GM21529 (cell line): ENCODE results near the gene ACTA1.
A peak's percentile ranks its signal among the peaks of the same experiment; 100 is the strongest.
"Not testable (repeated sequence)": the region's sequence is repeated elsewhere in the genome, so short reads cannot be mapped to it uniquely, and the experiment has no call there.

Source experiments
- ATAC-seq: cut with Tn5 transposase; IDR thresholded peaks from one replicate; pipeline ENCODE4 v1.9.1; 2021; ENCODE audit not compliant: unreplicated experiment

Gene ACTA1

DNA sequence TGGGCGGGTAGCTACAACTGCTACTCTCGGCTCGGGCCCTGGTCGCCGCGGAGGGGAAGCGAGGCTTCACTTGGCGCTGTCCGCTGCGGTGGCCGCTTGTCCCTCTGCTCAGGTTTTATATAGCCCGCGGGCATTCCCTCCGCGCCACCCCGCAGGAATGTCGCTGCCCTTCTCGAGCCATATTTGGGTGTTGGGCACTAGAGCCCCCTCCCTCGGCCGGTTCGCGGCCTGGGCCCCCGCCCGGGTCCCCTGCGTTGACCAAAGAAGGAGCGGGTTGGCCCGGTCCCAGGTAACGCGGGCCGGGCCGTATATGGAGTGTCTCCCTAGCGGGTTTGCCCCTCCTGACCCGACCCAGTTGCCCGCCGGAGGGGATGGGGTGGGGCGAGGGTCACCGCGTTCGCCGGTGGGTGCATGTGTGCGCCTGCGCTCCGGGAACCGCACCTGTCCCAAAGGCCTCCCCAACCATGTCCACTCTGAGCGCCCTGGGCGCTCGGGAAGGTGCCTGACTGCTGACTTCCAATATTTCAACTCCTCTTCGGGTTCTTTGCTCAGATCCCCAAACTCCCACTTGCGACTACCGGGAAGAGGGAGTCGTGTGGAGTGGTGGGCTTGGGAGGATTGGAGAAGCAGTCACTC is at the start of gene ACTA1:
Gene ACTA1, minus strand, starts transcription at position 90 of the 636 bp plus-strand sequence. CDS start 979 bp downstream, outside the sequence.
- ATAC-seq: no peak

DNA sequence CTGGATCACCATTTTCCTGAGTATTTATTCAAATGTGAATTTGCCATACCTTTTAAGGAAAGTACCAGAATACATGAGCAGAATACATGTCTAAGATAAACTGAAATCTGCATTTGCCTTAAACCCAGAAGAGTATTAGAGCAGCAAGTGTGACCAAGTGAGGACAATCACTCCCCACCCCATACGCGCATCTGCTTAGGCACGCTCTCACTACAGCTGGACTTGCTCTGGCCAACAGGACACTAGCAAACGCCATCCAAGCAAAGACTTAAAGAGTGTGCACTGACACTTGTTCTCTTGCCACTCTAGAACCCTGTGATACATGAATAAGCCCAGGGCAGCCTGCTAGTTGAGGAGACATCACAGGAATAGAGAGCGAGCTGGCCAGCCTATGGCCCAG is 48.6 kb upstream of the ACTA1 start:
- no peak for ATAC-seq

DNA sequence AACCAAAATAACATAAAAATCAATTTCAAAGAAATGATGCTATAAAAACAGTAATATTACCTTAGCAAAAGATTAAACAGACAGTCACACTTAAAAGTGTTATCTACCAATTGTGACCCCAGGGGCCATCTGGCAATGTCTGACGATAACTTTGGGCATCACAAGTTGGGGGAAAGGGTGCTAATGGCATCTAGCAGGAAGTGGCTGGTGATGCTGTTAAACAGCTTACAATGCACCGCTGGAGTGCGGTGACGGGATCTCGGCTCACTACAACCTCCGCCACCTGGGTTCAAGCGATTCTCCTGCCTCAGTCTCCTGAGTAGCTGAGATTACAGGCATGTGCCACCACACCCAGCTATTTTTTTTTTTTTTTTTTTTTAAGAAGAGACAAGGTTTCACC is 46.6 kb upstream of the ACTA1 start:
- ATAC-seq: no peak

DNA sequence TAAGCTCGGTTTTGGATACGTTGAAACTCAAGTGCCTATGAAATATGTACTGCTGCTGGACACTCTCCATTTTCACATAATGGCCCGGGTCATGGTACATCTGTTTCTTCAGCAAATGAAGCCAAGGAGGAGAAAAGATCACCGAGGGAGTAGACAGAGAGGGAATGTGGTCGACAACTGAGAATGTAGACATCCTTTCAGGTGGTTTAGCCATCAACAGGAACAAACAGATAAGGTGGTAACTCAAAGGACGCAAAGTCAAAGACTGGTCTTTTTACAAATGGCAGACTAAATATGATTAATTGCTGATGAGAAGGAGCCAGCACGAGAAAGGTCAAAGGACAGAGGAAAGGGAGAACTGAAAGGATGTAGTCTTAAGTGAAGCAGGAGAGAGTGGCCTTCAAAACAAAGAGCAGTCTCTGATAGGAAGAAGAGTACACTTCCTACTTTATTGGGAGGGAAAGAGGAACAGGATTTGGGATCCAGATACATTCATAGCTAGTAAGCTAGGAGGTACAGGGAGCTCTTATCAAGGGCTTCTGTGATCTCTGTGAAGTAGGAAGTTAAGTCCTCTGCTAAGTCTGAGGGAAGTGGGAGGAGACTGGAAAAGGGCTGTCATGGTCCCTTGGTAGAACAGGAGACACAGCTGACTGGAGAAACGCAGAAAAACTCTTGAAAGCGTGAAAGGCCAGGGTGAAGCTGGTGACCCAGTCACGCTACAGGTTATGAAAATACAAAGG is 45.9 kb upstream of the ACTA1 start:
- peak; percentile 79 for ATAC-seq

DNA sequence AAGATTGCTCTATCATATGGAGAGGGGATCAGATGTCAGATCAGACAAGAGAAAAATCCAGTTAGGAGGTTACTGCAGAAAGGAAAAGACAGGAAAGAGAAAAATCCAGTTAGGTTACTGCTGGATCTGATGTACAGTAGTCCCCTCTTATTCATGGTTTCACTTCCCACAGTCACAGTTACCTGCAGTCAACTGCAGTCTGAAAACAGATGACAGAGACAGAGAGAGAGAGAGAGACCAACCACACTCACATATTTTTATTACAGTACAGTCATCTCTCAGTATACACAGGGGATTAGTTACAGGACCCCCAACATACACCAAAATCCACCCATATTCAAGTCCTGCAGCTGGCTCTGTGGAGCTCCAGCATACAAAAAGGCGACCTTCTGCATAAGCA is 45.0 kb upstream of the ACTA1 start:
- ATAC-seq: peak; percentile 62

DNA sequence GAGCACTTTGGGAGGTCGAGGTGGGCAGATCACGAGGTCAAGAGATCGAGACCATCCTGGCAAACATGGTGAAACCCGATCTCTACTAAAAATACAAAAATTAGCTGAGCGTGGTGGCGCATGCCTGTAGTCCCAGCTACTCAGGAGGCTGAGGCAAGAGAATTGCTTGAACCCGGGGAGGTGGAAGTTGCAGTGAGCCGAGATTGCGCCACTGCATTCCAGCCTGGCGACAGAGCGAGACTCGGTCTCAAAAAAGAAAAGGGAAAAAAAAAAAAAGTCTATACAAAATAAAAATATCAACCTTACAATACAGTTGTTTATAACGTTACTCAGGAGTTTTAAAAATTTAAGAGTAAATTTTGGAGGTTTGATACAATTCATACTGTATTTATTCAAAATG is 42.0 kb upstream of the ACTA1 start:
- ATAC-seq: not testable (repeated sequence)

DNA sequence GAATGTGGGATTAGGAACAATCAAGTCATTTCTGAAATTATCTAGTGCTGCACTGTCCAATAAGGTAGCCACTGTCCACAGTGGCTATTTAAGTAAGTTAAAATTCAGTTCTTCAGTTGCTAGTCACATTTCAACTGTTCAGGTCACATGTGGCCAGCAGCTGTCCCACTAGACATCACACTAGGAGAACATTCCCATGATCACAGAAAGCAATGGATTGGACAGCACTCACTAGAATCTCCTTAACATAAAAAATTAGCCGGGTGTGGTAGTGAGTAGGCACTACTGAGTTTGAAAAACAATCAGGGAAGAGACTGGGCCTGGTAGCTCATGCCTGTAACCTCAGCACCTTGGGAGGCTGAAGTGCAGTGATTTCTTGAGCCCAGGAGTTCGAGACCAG is 40.6 kb upstream of the ACTA1 start:
- ATAC-seq: no peak

DNA sequence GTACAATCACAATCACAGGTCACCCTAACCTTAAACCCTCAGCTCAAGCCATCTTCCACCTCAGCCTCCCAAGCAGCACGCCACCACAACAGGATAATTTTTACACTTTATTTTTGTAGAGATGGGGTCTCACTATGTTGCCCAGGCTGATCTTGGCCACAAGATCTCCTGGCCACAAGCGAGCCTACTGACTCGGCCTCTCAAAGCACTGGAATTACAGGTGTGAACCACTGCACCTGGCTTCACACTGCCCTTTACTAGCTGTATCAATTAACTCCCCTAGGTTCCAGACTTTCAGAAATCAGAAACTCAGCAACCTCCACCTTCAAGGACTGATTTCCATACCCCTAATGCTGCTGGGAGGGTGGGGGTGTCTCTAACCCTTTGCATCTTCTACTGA is 37.3 kb upstream of the ACTA1 start:
- no peak for ATAC-seq

DNA sequence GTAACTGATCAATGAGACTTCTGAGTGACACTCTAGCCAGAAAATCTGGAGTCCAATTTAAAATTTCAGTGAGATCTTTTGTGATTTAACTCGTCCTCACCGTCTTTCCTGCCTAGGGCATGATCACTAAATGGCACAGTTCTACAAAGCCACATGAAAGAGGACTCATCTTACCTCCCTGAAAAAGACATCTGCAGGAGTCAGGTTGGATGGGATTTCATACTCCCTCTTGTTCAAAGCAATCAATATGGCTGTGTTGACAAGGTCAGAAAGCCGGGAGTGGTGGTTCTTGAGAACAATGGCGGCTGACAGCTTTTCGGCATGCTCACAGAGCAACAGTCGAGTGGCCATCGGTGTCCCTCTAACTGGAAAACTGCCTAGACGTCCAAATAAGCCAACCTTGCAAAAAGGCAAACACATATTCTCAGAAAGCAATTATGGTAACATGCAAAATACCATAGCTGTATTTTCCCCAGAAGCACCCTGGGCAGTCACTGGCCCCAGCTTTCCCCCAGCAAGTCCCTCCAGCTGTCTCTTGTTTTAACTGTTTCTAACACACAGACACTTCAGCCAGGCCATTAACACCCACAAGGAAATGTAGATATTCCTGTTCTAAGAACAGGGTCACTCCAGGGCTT is 36.6 kb upstream of the ACTA1 start:
- no peak for ATAC-seq

DNA sequence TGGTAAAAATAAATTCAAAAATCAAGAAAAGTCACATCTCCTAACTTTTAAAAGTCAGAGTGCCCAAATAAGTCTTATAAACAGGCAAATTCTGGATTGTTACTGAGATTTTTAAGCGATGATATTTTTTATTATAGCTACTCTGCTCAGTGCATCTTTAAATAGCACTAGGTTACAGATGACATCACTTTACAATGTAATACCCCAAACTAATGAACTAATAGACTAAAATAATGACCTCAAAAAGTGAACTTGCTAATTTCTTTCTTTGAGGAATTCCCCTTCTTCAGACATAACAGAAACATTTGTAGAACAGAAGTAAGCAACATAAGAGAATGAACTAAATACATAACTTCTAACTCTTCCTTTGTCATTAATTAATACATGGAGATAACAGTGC is 33.0 kb upstream of the ACTA1 start:
- ATAC-seq: no peak

DNA sequence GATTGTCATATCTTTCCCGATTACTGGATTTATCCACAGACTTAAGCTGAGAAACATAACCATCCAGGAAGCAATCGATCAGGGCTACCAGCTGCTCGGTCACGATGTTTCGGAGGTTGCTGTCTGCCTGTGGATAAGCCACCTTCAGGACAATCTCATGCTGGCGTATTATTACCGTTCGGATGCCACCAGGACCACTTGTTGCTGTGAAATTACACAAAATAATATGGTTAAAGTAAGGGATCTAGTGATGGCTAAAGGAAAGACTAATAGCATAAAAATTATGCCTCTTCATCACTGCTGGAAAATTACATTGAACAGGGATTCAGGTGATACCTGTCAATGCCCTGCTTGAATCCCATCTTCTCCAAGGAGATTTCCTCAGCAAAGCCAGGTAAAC is 30.8 kb upstream of the ACTA1 start:
- ATAC-seq: no peak

DNA sequence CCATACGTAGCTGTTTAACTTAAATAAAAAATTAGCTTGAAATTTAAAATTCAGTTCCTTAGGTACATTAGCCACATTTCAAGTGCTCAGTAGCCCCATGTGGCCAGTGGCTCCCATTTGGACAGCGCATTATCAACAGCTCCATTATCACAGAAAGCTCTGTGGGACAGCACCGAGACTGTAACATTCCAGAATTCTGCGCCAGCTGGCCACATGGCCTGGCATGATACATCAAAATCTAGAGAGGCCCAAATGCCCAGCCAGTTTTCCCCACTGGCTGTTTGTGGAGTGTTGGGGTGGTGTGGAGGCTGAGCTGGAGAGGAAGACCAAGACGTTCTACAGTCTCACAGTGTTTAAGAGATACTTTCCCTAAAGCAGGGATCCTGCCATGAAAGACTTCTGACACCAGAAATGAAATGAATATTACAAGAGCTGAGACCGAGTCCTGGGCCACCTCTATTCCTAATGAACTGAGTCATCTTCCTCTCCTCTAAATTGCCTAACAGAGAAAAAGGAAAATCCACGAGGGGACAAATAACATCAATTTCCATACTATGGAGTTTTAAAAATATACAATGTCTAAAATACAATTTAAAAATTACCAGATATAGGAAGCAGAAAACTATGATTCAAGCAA is 27.3 kb upstream of the ACTA1 start:
- no peak for ATAC-seq

DNA sequence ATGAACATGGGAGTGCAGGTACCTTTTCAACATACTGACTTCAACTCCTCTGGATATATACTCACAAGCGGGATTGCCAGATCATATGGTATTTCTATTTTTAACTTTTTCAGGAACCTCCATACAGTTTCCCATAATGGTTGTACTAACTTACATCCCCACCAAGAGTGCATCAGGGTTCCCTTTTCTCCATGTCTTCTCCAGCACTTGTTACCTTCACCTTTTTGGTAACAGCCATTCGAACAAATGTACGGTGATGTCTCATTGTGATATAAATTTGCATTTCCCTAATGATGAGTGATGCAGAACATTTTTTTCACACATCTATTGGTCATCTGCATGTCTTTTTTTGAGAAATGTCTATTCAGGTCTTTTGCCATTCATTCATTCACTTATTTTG is 25.9 kb upstream of the ACTA1 start:
- ATAC-seq: no peak

DNA sequence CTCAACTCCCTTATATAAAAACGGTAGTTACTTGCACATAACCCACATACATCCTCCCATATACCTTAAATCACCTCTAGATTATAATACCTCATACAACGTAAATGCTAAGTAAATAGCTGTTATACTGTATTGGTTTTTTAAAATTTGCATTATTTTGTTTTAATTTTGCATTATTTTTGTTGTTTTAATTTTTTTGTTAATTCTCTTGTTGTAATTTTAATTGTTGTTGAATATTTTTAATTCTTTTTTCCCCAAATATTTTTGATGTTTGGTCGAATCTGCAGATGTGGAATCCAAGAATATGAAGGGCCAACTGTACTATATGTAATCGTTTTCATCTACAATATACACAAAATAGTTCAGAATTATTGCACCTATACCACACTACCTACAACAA is 23.5 kb upstream of the ACTA1 start:
- ATAC-seq: no peak

DNA sequence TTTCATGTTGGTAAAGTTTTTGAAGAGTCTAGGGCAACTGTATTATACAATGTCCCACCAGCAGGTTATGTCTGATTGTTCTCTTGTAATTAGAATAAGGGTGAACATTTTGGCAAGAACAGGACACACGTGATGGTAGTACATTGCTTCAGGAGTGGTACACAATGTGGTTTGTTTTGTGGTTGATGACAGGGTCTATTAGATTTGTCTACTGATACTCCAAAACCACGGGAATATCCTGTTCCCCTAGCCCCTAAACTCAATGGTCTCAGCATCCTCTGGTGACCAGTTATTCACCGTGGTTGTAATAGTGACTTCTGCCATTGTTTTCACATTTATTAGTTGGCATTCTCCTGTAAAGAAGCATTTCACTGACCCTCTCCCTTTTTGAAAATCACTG is 22.1 kb upstream of the ACTA1 start:
- no peak for ATAC-seq

DNA sequence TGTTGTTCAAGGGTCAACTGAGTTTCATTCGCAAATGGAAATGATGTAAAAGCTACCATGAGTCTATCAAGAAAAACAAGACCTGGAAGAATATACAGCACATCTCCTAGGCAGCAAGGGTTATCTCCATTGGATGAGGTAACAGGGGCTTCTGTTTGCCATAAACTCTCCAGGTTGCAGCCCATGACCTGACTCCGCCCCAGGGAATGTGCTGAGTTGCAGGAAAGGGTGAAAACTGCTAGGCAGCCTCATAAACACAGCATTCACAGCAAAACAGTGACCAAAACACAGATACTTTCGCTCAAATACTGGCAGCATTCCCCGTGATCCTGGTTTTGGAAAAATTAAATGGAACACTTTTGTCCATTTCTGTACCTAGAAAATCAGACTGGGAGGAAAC is 20.2 kb upstream of the ACTA1 start:
- ATAC-seq: no peak

DNA sequence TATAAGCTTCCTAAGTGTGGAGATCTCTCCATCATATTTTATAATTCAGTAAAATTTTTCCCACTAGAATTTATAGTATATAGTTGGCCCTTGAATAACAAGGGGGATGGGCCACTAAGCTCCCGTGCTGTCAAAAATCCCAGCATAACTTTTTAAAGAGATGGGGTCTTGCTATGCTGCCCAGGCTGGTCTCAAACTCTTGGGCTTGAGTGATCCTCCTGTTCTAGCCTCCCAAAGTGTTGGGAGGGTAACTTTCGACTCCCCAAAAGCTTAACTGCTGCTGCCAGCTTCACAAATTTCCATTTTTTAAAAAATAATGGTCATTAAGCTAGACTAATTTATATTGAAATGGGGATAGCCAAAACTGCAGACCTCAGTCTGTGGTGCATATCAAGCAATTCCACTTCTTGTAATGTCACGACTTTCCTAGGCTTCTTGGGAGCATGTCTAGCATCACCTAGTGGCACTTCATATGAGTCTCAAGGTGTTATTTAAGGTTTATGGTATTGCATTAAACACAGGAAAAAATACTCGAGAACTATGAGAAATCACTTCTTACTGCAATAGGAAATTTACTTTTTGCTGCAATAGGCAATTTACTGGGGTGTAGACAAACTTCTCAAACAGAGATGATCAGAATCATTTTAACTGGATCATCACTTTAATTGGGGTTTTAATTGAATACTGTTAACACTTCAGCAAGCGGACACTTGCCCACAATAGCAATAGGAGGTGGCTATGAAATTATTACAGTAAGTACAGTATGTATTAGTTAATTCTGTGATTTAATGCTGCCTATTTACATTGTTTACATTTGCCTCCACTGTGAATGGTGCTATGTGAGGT is 19.3 kb upstream of the ACTA1 start:
- no peak for ATAC-seq

DNA sequence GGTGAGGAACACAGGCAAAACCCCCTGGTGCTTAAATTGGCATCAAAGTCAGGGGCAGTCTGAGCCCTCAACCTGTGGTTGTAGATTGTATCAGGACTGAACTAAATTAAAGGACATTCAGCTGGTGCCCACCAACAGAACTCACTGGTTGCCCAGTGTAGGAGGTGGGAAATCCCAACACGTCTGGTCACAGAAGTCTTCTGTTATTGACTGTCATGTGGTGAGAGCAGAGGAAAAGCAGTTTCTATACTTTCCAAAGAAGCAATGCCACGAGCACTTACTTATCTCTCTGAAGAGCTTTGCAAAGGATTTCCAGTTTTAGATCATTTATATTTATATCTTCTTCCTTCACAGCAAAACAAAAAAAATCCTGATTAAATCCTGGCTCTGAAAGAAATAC is 15.0 kb upstream of the ACTA1 start:
- no peak for ATAC-seq

DNA sequence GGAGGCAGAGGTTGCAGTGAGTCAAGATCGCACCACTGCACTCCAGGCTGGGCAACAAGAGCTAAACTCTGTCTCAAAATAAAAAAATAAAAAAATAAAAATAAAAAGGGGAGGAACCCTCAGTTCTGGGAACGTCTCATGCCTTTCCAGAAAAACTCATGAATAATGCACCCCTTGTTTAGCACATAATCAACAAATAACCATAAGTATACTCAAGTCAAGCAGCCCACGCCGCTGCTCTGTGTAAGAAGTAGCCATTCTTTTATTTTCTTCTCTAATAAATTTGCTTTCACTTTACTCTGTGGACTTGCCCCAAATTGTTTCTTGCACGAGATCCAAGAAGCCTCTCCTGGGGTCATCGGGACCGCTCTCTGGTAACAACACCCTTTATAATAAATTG is 14.5 kb upstream of the ACTA1 start:
- ATAC-seq: no peak

DNA sequence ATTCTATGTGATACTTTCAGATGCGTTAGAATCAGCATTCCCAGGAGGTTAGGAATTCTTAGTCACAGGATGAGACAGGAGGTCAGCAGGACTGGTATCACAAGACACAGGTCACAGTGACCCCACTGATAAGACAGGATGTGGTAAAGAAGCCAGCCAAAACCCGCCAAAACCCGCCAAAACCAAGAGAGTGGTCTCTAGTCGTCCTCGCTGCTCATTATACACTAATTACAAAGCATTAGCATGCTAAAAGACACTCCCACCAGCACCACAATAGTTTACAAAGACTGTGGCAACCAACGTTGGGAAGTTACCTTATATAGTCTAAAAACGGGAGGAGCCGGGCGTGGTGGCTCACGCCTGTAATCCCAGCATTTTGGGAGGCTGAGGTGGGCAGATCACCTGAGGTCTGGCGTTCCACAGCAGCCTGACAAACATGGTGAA is 13.9 kb upstream of the ACTA1 start:
- ATAC-seq: no peak

DNA sequence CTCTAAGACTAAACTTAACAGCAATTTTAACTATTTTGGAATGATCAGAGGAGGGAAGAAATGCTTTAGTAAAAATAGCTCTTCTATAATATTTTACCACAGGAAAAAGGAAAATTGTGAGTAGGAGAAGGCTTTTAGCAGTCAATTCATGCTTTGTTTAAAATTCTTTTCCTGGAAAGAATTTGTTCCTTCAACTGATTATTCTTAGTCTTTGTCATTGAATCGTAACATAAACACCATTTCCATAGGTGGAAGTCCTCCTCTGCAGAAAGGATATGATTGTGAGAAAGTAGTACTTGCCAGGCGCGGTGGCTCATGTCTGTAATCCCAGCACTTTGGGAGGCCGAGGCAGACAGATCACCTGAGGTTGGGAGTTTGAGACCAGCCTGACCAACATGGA is 11.9 kb upstream of the ACTA1 start:
- ATAC-seq: no peak
